IMR-90 (cell line): ENCODE data around the gene B3GAT3. TPM values are rescaled to one million over a fixed set of nuclear protein-coding genes. Genes with fewer than 3 reads are reported as not detected.
"Not testable (repeated sequence)": the region's sequence is repeated elsewhere in the genome, so short reads cannot be mapped to it uniquely, and the experiment has no call there.

ENCODE experiments used
- ATAC-seq: fragments of 200-7000 bp; cut with Tn5 transposase; 2 replicates; pipeline ENCODE4 v1.9.1; 2020; ENCODE audit warnings: low read depth, mild to moderate bottlenecking, moderate library complexity
- BruUV-seq: library from RNA; stranded (reverse); fragments of 400-500 nt; replicated peaks from 2 replicates; lab custom pipeline; 2021; lab: Mats Ljungman, UMichigan
- CTCF ChIA-PET: fragments of 300-600 bp; formaldehyde crosslinking; extraction: SDS; loops from one replicate; lab custom pipeline; 2021; ENCODE audit warnings: antibody characterized with exemption; lab: Yijun Ruan, JAX
- POLR2A ChIA-PET: fragments of 300-600 bp; sonication (Branson Sonifier 250); formaldehyde crosslinking; loops from one replicate; lab custom pipeline; 2022; ENCODE audit warnings: antibody characterized with exemption; ENCODE audit not compliant: unreplicated experiment; lab: Charles Lee
- DNase-seq: peaks from one replicate; pipeline ENCODE4 v3.0.0; 2013
- H2AFZ ChIP-seq: replicated peaks from 2 replicates; pipeline ENCODE3; 2013; ENCODE audit warnings: low read length, mild to moderate bottlenecking; ENCODE audit not compliant: poor library complexity
- H2AK5ac ChIP-seq: 2 replicates; pipeline ENCODE4 v1.6.1; 2013; ENCODE audit warnings: low read depth, low read length, inconsistent platforms
- H2AK9ac ChIP-seq: replicated peaks from 2 replicates; pipeline ENCODE3; 2013; ENCODE audit warnings: mild to moderate bottlenecking, low read depth, low read length, moderate library complexity; ENCODE audit not compliant: poor library complexity
- H2BK120ac ChIP-seq: 2 replicates; pipeline ENCODE4 v1.6.1; 2013; ENCODE audit warnings: low read depth, low read length, inconsistent platforms
- H2BK15ac ChIP-seq: 3 replicates; pipeline ENCODE4 v1.6.1; 2013; ENCODE audit warnings: low read depth, low read length, inconsistent platforms
- H2BK20ac ChIP-seq: 2 replicates; pipeline ENCODE4 v1.6.1; 2013; ENCODE audit warnings: low read depth, mild to moderate bottlenecking, inconsistent platforms, low read length, moderate library complexity
- H2BK5ac ChIP-seq: 2 replicates; pipeline ENCODE4 v1.6.1; 2013; ENCODE audit warnings: mild to moderate bottlenecking, low read depth, low read length, inconsistent platforms; ENCODE audit not compliant: poor library complexity, severe bottlenecking
- H3K14ac ChIP-seq: replicated peaks from 2 replicates; pipeline ENCODE4 v1.6.1; 2013; ENCODE audit warnings: low read depth, low read length, inconsistent platforms
- H3K18ac ChIP-seq: 2 replicates; pipeline ENCODE4 v1.6.1; 2013; ENCODE audit warnings: low read depth, low read length, control low read depth
- H3K23ac ChIP-seq: 2 replicates; pipeline ENCODE4 v1.6.1; 2013; ENCODE audit warnings: low read depth, low read length, inconsistent platforms
- H3K27ac ChIP-seq: 2 replicates; pipeline ENCODE4 v1.5.1; 2013; ENCODE audit warnings: mild to moderate bottlenecking, control low read depth, low read length; ENCODE audit not compliant: insufficient read depth
- H3K27me3 ChIP-seq: 2 replicates; pipeline ENCODE4 v1.6.1; 2013; ENCODE audit warnings: low read length; ENCODE audit not compliant: control insufficient read depth, insufficient read depth
- H3K36me3 ChIP-seq: 2 replicates; pipeline ENCODE4 v1.6.1; 2013; ENCODE audit warnings: low read length, mixed read lengths; ENCODE audit not compliant: control insufficient read depth, insufficient read depth
- H3K4ac ChIP-seq: 2 replicates; pipeline ENCODE4 v1.6.1; 2013; ENCODE audit warnings: low read depth, low read length, inconsistent platforms
- H3K4me1 ChIP-seq: 2 replicates; pipeline ENCODE4 v1.6.1; 2013; ENCODE audit warnings: low read length, mixed read lengths; ENCODE audit not compliant: control insufficient read depth, insufficient read depth
- H3K4me2 ChIP-seq: 2 replicates; pipeline ENCODE4 v1.6.1; 2013; ENCODE audit warnings: low read depth, mild to moderate bottlenecking, control low read depth, low read length, moderate library complexity
- H3K4me3 ChIP-seq: 2 replicates; pipeline ENCODE4 v1.5.1; 2013; ENCODE audit warnings: low read depth, mild to moderate bottlenecking, control low read depth, low read length, moderate library complexity; ENCODE audit not compliant: insufficient read depth
- H3K56ac ChIP-seq: 2 replicates; pipeline ENCODE4 v1.6.1; 2013; ENCODE audit warnings: low read length, inconsistent platforms; ENCODE audit not compliant: insufficient read depth; ENCODE audit errors: extremely low read depth
- H3K79me1 ChIP-seq, 2 experiments: 2 replicates each; pipeline ENCODE4 v1.6.1; 2013; ENCODE audit warnings: low read length in 2 of 2, inconsistent platforms in 1 of 2, low read depth in 1 of 2
- H3K9ac ChIP-seq: 2 replicates; pipeline ENCODE4 v1.6.1; 2013; ENCODE audit warnings: low read depth, low read length, control low read depth
- H3K9me1 ChIP-seq: 2 replicates; pipeline ENCODE4 v1.6.1; 2013; ENCODE audit warnings: low read length, inconsistent platforms; ENCODE audit not compliant: insufficient read depth
- H3K9me3 ChIP-seq: 2 replicates; pipeline ENCODE4 v1.6.1; 2013; ENCODE audit warnings: low read length; ENCODE audit not compliant: control insufficient read depth, insufficient read depth
- H4K20me1 ChIP-seq: 2 replicates; pipeline ENCODE4 v1.6.1; 2013; ENCODE audit warnings: low read length, inconsistent platforms; ENCODE audit not compliant: insufficient read depth
- H4K5ac ChIP-seq: 2 replicates; pipeline ENCODE4 v1.6.1; 2013; ENCODE audit warnings: mild to moderate bottlenecking, low read depth, low read length, control low read depth
- H4K8ac ChIP-seq, 2 experiments: 2 replicates each; pipeline ENCODE4 v1.6.1; 2013; ENCODE audit warnings: low read depth in 2 of 2, low read length in 2 of 2, control low read depth in 1 of 2, inconsistent platforms in 1 of 2
- H4K91ac ChIP-seq: 2 replicates; pipeline ENCODE4 v1.6.1; 2013; ENCODE audit warnings: low read depth, low read length, inconsistent platforms; ENCODE audit not compliant: insufficient read depth
- WGBS, 2 experiments: methylation state at CpG; one replicate each; pipeline versions ENCODE4 v1.1.5 to v1.1.7; 2013; ENCODE audit warnings: missing lambda C conversion rate in 2 of 2; ENCODE audit not compliant: insufficient read length in 1 of 2; ENCODE audit errors: extremely low coverage in 2 of 2; 5-methylcytosine and 5-hydroxymethylcytosine counted together
- dilution Hi-C: fragments of 300-500 bp; cut with HindIII; formaldehyde crosslinking; loops from one replicate; pipeline ENCODE4 v1.14.3; 2018; ENCODE audit warnings: low sequenced_read_pairs; ENCODE audit not compliant: unreplicated experiment
- in situ Hi-C: fragments of 300-500 bp; cut with MboI; formaldehyde crosslinking; loops from 3 replicates; pipeline ENCODE4 v1.14.3; 2019; ENCODE audit warnings: low sequenced_read_pairs, inconsistent platforms, mixed read lengths
- intact Hi-C: fragments of 100-400 bp; cut with micrococcal nuclease; formaldehyde crosslinking; loops from 2 replicates; pipeline ENCODE4 v1.10.0; 2022
- polyA plus RNA-seq, 3 experiments: library from polyadenylated mRNA; depleted of rRNA; stranded (reverse); fragments of >200 nt; gene quantifications; 2 replicates each; pipeline ENCODE4 v1.2.3, GENCODE V29; 2012; ENCODE audit warnings: low replicate concordance in 1 of 3
- total RNA-seq: library from RNA; depleted of rRNA; stranded (reverse); fragments of >200 nt; gene quantifications from 2 replicates; pipeline ENCODE4 v1.2.3, GENCODE V29; 2012

The B3GAT3 gene
- total and polyA plus RNA-seq, 2 of the 4 experiments (the other 2 are of a cell fraction), result 10.4 to 38.4 TPM

DNA sequence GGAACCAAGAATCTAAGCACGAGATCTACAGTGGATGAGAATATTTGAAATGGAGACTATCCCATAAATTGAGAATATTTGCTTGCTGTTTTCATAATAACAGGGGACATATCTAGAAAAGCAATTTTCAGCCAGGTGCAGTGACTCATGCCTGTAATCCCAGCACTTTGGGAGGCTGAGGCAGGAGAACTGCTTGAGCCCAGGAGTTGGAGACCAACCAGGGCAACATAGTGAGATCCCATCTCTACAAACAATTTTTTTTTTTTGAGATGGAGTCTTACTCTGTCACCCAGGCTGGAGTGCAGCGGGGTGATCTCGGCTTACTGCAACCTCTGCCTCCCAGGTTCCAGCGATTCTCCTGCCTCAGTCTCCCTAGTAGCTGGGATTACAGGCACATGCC is 40.1 kb downstream of the B3GAT3 start:
- H2AFZ ChIP-seq, H3K4me1 ChIP-seq, H3K18ac ChIP-seq, in situ Hi-C loops, H3K56ac ChIP-seq, H3K23ac ChIP-seq, H3K4ac ChIP-seq, H4K8ac ChIP-seq, H3K27ac ChIP-seq, H3K27me3 ChIP-seq, H2BK20ac ChIP-seq, H3K9me3 ChIP-seq, H3K9me1 ChIP-seq, H3K14ac ChIP-seq, POLR2A ChIA-PET, H2BK15ac ChIP-seq, H4K5ac ChIP-seq, H2AK5ac ChIP-seq, DNase-seq, H4K20me1 ChIP-seq, intact Hi-C loops, BruUV-seq, H2BK120ac ChIP-seq, H2BK5ac ChIP-seq, H3K4me2 ChIP-seq, H3K4me3 ChIP-seq, H2AK9ac ChIP-seq, CTCF ChIA-PET, ATAC-seq, H3K9ac ChIP-seq, H4K91ac ChIP-seq, dilution Hi-C loops: not testable (repeated sequence)
- H3K36me3 ChIP-seq, result peaks cover 33% of the 10 kb centered on the region
- WGBS, 2 experiments, result 100% methylated on average over 1 of the region's 4 CpGs; no CpG with 5 or more reads in 1 of the 2 experiments
- H3K79me1 ChIP-seq, result peaks cover 7 to 33% of the 10 kb centered on the region in 2 experiments
